Measurements from ENCODE around the gene APOBEC3G.
"Not testable (repeated sequence)": the region's sequence is repeated elsewhere in the genome, so short reads cannot be mapped to it uniquely, and the experiment has no call there.

The APOBEC3G gene

GRCh38 chr22:39066442-39067276 lies 10.4 kb upstream of the APOBEC3G start:
- H3K4me3 ChIP-seq (ENCODE audit: low read depth, low read length); in situ Hi-C loops (cut with HindIII; ENCODE audit: low sequenced_read_pairs); DNase-seq (ENCODE audit: low read depth, low spot score): not testable (repeated sequence)

DNA sequence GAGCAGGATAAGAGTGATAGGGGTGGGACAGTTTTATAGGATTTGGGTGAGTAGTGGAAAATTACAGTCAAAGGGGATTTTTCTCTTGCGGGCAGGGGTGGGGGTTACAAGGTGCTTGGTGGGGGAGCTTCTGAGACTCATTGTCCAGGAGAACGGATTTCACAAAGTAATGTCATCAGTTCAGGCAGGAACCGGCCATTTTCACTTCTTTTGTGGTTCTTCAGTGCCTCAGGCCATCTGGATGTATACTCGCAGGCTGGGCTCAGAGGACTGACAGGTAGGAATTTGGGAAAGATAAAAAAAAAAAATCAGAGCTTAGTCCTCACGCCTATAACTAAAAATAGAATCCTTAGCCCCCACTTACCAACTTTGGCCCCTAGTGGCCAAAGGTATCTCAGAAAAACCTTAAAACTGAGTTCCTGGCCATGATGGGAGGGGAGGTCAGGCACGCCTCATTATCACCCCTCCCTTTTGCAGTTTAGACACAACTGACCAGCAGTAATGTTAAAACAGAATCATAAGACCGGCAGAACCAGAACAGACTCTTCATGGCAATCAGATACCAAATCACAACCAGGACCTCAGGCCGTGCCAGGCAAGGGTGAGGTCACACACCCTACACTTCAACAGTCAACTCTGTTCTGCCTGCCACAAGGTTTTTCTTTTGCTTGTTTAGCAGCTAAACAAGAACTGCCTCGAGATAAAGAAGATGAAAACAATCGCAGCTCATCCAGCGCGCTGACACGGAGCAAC lies 8.9 kb upstream of the APOBEC3G start:
- no peak for TF ChIP-seq CTCF (IDR thresholded peaks at IDR 0.05; ENCODE audit: low read depth, low read length)
- DNase-seq (ENCODE audit: low read depth, low spot score), result no peak
- in situ Hi-C loops (cut with HindIII; ENCODE audit: low sequenced_read_pairs), result no loop called here
- H3K4me3 ChIP-seq (ENCODE audit: low read depth, low read length), result no peak overlapping the region

- no peak for TF ChIP-seq CTCF (IDR thresholded peaks at IDR 0.05; ENCODE audit: low read depth, low read length)
- DNase-seq (ENCODE audit: low read depth, low spot score), result no peak
- no peak overlapping the region for H3K4me3 ChIP-seq (ENCODE audit: low read depth, low read length)
- in situ Hi-C loops (cut with HindIII; ENCODE audit: low sequenced_read_pairs), result no loop called here
Observed at GRCh38 chr22:39070186-39070585, 6.9 kb upstream of the APOBEC3G start.

DNA sequence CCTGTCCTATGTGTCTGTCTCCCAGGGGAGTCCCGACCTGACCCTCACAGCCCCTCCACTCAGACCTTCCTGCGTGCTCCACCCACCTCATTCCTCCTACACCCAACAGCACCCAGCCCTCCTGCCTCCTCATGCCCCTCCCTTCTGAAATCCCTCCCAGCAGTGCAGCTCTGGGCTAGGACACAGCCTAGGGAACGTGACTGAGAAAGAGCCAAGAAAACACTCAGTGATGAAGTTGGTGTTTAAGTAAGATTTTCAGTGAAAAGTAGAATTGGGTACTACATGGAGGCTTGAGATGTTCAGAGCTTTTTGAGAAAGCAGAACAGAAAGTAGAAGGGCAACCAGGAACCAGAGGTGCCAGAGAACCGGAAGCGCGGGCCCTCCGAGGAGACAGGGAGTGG lies 4.5 kb upstream of the APOBEC3G start:
- in situ Hi-C loops (cut with HindIII; ENCODE audit: low sequenced_read_pairs); H3K4me3 ChIP-seq (ENCODE audit: low read depth, low read length): not testable (repeated sequence)

DNA sequence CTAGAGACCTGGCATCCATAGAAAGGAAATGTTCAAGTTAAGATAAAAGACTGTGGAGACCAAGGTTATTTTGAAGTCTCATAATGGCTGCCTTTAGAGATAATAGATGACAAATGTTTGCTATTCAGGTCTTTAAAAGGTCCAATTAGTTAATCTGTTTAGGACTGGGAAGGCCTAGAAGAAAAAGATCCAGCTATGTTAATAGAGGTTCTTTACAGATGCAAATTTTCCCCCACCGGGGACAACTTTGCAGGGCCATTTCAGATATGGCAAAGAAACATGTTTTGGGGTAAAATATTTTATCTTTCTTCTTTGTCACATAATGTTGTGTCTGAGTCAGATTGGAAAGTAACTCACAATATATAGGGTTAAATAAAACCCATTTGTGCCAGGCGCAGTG lies 3.1 kb upstream of the APOBEC3G start:
- H3K4me3 ChIP-seq (ENCODE audit: low read depth, low read length), result no peak overlapping the region
- DNase-seq (ENCODE audit: low read depth, low spot score), result no peak
- TF ChIP-seq CTCF (IDR thresholded peaks at IDR 0.05; ENCODE audit: low read depth, low read length), result no peak
- in situ Hi-C loops (cut with HindIII; ENCODE audit: low sequenced_read_pairs), result no loop called here

More for the DNA sequence above, 4.5 kb upstream of the APOBEC3G start:
- not testable (repeated sequence) for DNase-seq (ENCODE audit: low read depth, low spot score)

- DNase-seq (ENCODE audit: low read depth, low spot score); in situ Hi-C loops (cut with HindIII; ENCODE audit: low sequenced_read_pairs); H3K4me3 ChIP-seq (ENCODE audit: low read depth, low read length): not testable (repeated sequence)
Observed at GRCh38 chr22:39076155-39077025, 685 bp upstream of the APOBEC3G start.

GRCh38 chr22:39077912-39078311 lies 837 bp downstream of the APOBEC3G start:
- H3K4me3 ChIP-seq (ENCODE audit: low read depth, low read length); in situ Hi-C loops (cut with HindIII; ENCODE audit: low sequenced_read_pairs); DNase-seq (ENCODE audit: low read depth, low spot score): not testable (repeated sequence)

GRCh38 chr22:39078329-39078728 lies 1.3 kb downstream of the APOBEC3G start:
- TF ChIP-seq CTCF (IDR thresholded peaks at IDR 0.05; ENCODE audit: low read depth, low read length), result no peak
- H3K4me3 ChIP-seq (ENCODE audit: low read depth, low read length), result no peak overlapping the region
- DNase-seq (ENCODE audit: low read depth, low spot score), result no peak
- in situ Hi-C loops (cut with HindIII; ENCODE audit: low sequenced_read_pairs), result no loop called here

GRCh38 chr22:39079054-39079637 lies 2.1 kb downstream of the APOBEC3G start:
- H3K4me3 ChIP-seq (ENCODE audit: low read depth, low read length); in situ Hi-C loops (cut with HindIII; ENCODE audit: low sequenced_read_pairs); DNase-seq (ENCODE audit: low read depth, low spot score): not testable (repeated sequence)
